OCI-LY7 (cell line): ENCODE measurements around the gene YTHDC1. TPM values are rescaled to one million over a fixed set of nuclear protein-coding genes. Genes with fewer than 3 reads are reported as not detected.

ENCODE experiments used
- BruUV-seq: library from RNA; stranded (reverse); fragments of 400-500 nt; replicated peaks from 2 replicates; lab custom pipeline; 2021; lab: Mats Ljungman, UMichigan
- CTCF ChIA-PET: fragments of 300-600 bp; sonication (Branson Sonifier 250); formaldehyde crosslinking; loops from one replicate; lab custom pipeline; 2022; ENCODE audit warnings: antibody characterized with exemption; ENCODE audit not compliant: unreplicated experiment; lab: Charles Lee
- POLR2A ChIA-PET: fragments of 300-600 bp; sonication (Branson Sonifier 250); formaldehyde crosslinking; loops from one replicate; lab custom pipeline; 2022; ENCODE audit warnings: antibody characterized with exemption; lab: Charles Lee
- DNase-seq: peaks from one replicate; pipeline ENCODE4 v3.0.0-alpha.2; 2015; ENCODE audit warnings: low spot score
- H2AFZ ChIP-seq: fragments of 200-600 bp; sonication (generic), shearing (Covaris generic); 2 replicates; pipeline ENCODE4 v1.6.1; 2014; ENCODE audit warnings: mild to moderate bottlenecking, antibody characterized with exemption, low read length, moderate library complexity
- H3K27ac ChIP-seq: fragments of 200-600 bp; sonication (generic); 2 replicates; pipeline ENCODE4 v1.5.1; 2014; ENCODE audit warnings: mixed run types, low read depth, mild to moderate bottlenecking, moderate library complexity, low read length, inconsistent platforms; ENCODE audit not compliant: poor library complexity, severe bottlenecking
- H3K36me3 ChIP-seq: fragments of 200-600 bp; sonication (generic); 2 replicates; pipeline ENCODE4 v1.6.1; 2014; ENCODE audit warnings: mild to moderate bottlenecking, antibody characterized with exemption, low read length, moderate library complexity, mixed read lengths; ENCODE audit not compliant: insufficient read depth
- H3K4me1 ChIP-seq: fragments of 200-600 bp; sonication (generic); 2 replicates; pipeline ENCODE4 v1.5.1; 2014; ENCODE audit warnings: mild to moderate bottlenecking, low read length; ENCODE audit not compliant: insufficient read depth, poor library complexity, severe bottlenecking
- H3K4me2 ChIP-seq: fragments of 200-600 bp; sonication (generic); 2 replicates; pipeline ENCODE4 v1.6.1; 2014; ENCODE audit warnings: mild to moderate bottlenecking, low read length
- H3K4me3 ChIP-seq: fragments of 200-600 bp; sonication (generic); 2 replicates; pipeline ENCODE4 v1.5.1; 2014; ENCODE audit warnings: mild to moderate bottlenecking, low read depth, low read length; ENCODE audit not compliant: poor library complexity, severe bottlenecking
- H3K79me2 ChIP-seq: fragments of 200-600 bp; sonication (generic); 2 replicates; pipeline ENCODE4 v1.6.1; 2016; ENCODE audit warnings: low read depth, mild to moderate bottlenecking, low read length, moderate library complexity, mixed read lengths; ENCODE audit not compliant: insufficient read depth
- H3K9me2 ChIP-seq: fragments of 200-600 bp; sonication (generic); 2 replicates; pipeline ENCODE4 v1.6.1; 2016; ENCODE audit warnings: mild to moderate bottlenecking, low read length, mixed read lengths; ENCODE audit not compliant: insufficient read depth
- H3K9me3 ChIP-seq: fragments of 200-600 bp; sonication (generic); 2 replicates; pipeline ENCODE4 v1.6.1; 2014; ENCODE audit warnings: mild to moderate bottlenecking, mixed run types, low read length, mixed read lengths
- H4K20me1 ChIP-seq: fragments of 200-600 bp; sonication (generic); 2 replicates; pipeline ENCODE4 v1.6.1; 2014; ENCODE audit warnings: mild to moderate bottlenecking, antibody characterized with exemption, low read length, moderate library complexity, mixed read lengths; ENCODE audit not compliant: insufficient read depth
- CTCF ChIP-seq: fragments of 200-600 bp; sonication (generic); conservative IDR thresholded peaks from 2 replicates; pipeline ENCODE4 v1.5.1; 2014; ENCODE audit warnings: mild to moderate bottlenecking, antibody characterized with exemption, low read length, moderate library complexity, mixed read lengths
- EZH2phosphoT487 ChIP-seq: fragments of 200-600 bp; sonication (generic); IDR thresholded peaks from 2 replicates; pipeline ENCODE4 v1.6.1; 2018; ENCODE audit warnings: low read depth, borderline replicate concordance, mild to moderate bottlenecking, mixed run types, antibody characterized with exemption, low read length, moderate library complexity, mixed read lengths
- intact Hi-C: fragments of 100-400 bp; cut with micrococcal nuclease; formaldehyde crosslinking; loops from one replicate; pipeline ENCODE4 v1.10.0; 2022; ENCODE audit not compliant: unreplicated experiment
- total RNA-seq, 2 experiments: library from RNA; depleted of rRNA in 1 of 2; stranded (reverse); fragments of >200 nt in 1 of 2; shearing (Covaris generic) in 1 of 2; gene quantifications; 2 replicates each; pipeline ENCODE4 v1.2.3, GENCODE V29; 2014 to 2022

YTHDC1 gene
- total RNA-seq, 2 experiments from 2014 or later, result 65.3 to 93.0 TPM

GRCh38 chr4:68348577-68348976 is 1.3 kb downstream of the YTHDC1 start:
- Histone ChIP-seq H3K36me3 (peaks cover 48% of the 10 kb centered on the region), H4K20me1 (peaks cover 44% of the 10 kb centered on the region), H3K4me3 (peak overlapping the region; percentile 95), H3K79me2 (peaks cover 61% of the 10 kb centered on the region), H3K4me2 (peak overlapping the region; percentile 86), H2AFZ (no peak overlapping the region), H3K27ac (peak overlapping the region; percentile 70), H3K9me2 (no peaks in the 10 kb centered on the region), H3K4me1 (peaks cover 16% of the 10 kb centered on the region), H3K9me3 (no peaks in the 10 kb centered on the region)
- CTCF ChIA-PET, result no interaction called here
- POLR2A ChIA-PET, result no interaction called here
- intact Hi-C loops, result loop anchor here (10.0 kb wide), 1 partner anchor 804 kb away; the partner anchor contains the start of gene CENPC
- no TSS peak for BruUV-seq
- no peak for TF ChIP-seq EZH2phosphoT487
- no peak for TF ChIP-seq CTCF
- DNase-seq, result peak; percentile 12

- CTCF ChIA-PET, result no interaction called here
- no peaks in the 10 kb centered on the region for H3K9me3 ChIP-seq
- intact Hi-C loops, result loop anchor here (10.0 kb wide), 1 partner anchor 803 kb away; the partner anchor contains the start of gene CENPC
- peak overlapping the region; percentile 95 for H3K4me3 ChIP-seq
- peaks cover 48% of the 10 kb centered on the region for H3K36me3 ChIP-seq
- H4K20me1 ChIP-seq, result peaks cover 47% of the 10 kb centered on the region
- TSS peak; percentile 50 for BruUV-seq
- POLR2A ChIA-PET, result interaction anchor here (0.7 to 1.5 kb wide), 2 partner anchors 10 to 41 kb away, joined by 4 to 6 read pairs; no protein-coding TSS in a partner anchor
- TF ChIP-seq EZH2phosphoT487 (no peak), CTCF (no peak)
- peaks cover 16% of the 10 kb centered on the region for H3K4me1 ChIP-seq
- no peak for DNase-seq
- peak overlapping the region; percentile 86 for H3K4me2 ChIP-seq
- no peaks in the 10 kb centered on the region for H3K9me2 ChIP-seq
- H2AFZ ChIP-seq, result no peak overlapping the region
- H3K79me2 ChIP-seq, result peaks cover 68% of the 10 kb centered on the region
- no peak overlapping the region for H3K27ac ChIP-seq
These were observed 2.0 kb downstream of the YTHDC1 start for GRCh38 chr4:68347845-68348244.

DNA sequence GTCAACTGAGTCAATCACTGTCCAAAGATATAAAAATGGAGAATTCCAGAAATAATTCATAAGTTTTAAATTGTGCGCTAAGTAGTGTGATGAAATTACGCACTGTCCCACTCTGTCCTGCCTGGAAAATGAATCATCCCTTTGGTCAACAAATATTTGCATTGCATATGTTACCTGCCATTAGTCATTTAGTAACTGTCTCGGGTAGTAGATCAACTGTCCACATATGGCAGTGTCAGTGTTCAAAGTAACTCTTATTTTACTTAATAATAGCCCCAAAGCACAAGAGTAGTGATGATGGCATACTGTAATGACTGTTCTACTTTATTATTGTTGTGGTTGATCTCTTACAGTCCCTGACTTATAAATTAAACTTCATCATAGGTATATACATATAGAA is 3.4 kb downstream of the YTHDC1 start:
- H4K20me1 ChIP-seq, result peaks cover 60% of the 10 kb centered on the region
- TF ChIP-seq EZH2phosphoT487 (no peak), CTCF (no peak)
- peaks cover 16% of the 10 kb centered on the region for H3K4me1 ChIP-seq
- H3K27ac ChIP-seq, result no peak overlapping the region
- CTCF ChIA-PET, result no interaction called here
- POLR2A ChIA-PET, result interaction anchor here (1.0 to 1.5 kb wide), 2 partner anchors 9 to 14 kb away, joined by 3 to 6 read pairs; no protein-coding TSS in a partner anchor
- H3K36me3 ChIP-seq, result peaks cover 55% of the 10 kb centered on the region
- no peak overlapping the region for H3K4me3 ChIP-seq
- no TSS peak for BruUV-seq
- no peak overlapping the region for H2AFZ ChIP-seq
- H3K9me3 ChIP-seq, result no peaks in the 10 kb centered on the region
- no peak for DNase-seq
- peaks cover 82% of the 10 kb centered on the region for H3K79me2 ChIP-seq
- peak overlapping the region; percentile 86 for H3K4me2 ChIP-seq
- H3K9me2 ChIP-seq, result no peaks in the 10 kb centered on the region
- intact Hi-C loops, result loop anchor here (10.0 kb wide), 1 partner anchor 802 kb away; the partner anchor contains the start of gene CENPC
